BJ (cell line): ENCODE results near the gene C16orf89. TPM values are rescaled to one million over a fixed set of nuclear protein-coding genes. Genes with fewer than 3 reads are reported as not detected.
"Not testable (repeated sequence)": the region's sequence is repeated elsewhere in the genome, so short reads cannot be mapped to it uniquely, and the experiment has no call there.

Experiments
- CTCF ChIA-PET: fragments of 350-600 bp; formaldehyde crosslinking; extraction: SDS; loops from one replicate; lab custom pipeline; 2021; ENCODE audit warnings: antibody characterized with exemption, inconsistent platforms; lab: Yijun Ruan, JAX
- POLR2A ChIA-PET: fragments of 300-600 bp; sonication (Branson Sonifier 250); formaldehyde crosslinking; extraction: SDS; loops from one replicate; lab custom pipeline; 2021; ENCODE audit warnings: antibody characterized with exemption; lab: Charles Lee
- DNase-seq: peaks from one replicate; pipeline ENCODE4 v3.0.0-alpha.2; 2011; ENCODE audit warnings: low read depth
- H3K27me3 ChIP-seq: 2 replicates; pipeline ENCODE4 v1.6.0; 2011; ENCODE audit warnings: low read length; ENCODE audit not compliant: control insufficient read depth, insufficient read depth
- H3K36me3 ChIP-seq: 2 replicates; pipeline ENCODE4 v1.5.1; 2011; ENCODE audit warnings: low read length; ENCODE audit not compliant: control insufficient read depth, insufficient read depth
- H3K4me3 ChIP-seq: 2 replicates; pipeline ENCODE4 v1.5.1; 2011; ENCODE audit warnings: low read depth, mild to moderate bottlenecking, control low read depth, low read length
- polyA plus RNA-seq: library from polyadenylated mRNA; depleted of rRNA; stranded (reverse); fragments of >200 nt; gene quantifications from 2 replicates; pipeline ENCODE4 v1.2.3, GENCODE V29; 2011

C16orf89 gene
- polyA plus RNA-seq, 1 experiment, result not detected

DNA sequence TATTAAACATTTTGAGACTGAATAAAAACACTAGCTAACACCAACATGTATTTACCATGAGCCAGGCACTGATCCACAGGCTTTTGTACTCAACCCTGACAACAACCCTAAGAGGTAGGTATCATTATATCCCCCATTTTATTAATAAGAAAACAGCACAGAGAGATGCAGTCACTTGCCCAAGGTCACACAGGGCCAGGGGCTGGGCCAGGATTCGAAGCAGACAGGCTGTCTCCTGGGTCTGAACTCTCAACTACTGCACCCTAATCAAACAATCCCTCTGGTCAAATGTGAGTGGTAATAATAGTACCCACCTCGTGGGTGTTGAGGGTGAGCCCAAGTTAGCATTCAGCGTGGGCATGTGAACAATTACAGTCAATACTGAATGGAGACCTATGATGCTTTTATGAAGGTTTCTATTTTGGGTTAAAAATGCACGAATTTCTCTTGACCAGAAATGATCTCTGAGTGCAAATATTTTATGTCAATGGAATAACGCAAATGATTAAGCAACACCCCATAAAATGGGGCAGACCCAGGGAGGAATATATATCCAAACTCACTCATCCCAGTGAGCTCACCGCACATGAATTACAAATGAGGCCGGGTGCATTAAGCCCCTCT, 30.8 kb upstream of the C16orf89 start:
- H3K27me3 ChIP-seq, H3K36me3 ChIP-seq, POLR2A ChIA-PET, CTCF ChIA-PET, DNase-seq: not testable (repeated sequence)
- peak overlapping the region; percentile 74 for H3K4me3 ChIP-seq

DNA sequence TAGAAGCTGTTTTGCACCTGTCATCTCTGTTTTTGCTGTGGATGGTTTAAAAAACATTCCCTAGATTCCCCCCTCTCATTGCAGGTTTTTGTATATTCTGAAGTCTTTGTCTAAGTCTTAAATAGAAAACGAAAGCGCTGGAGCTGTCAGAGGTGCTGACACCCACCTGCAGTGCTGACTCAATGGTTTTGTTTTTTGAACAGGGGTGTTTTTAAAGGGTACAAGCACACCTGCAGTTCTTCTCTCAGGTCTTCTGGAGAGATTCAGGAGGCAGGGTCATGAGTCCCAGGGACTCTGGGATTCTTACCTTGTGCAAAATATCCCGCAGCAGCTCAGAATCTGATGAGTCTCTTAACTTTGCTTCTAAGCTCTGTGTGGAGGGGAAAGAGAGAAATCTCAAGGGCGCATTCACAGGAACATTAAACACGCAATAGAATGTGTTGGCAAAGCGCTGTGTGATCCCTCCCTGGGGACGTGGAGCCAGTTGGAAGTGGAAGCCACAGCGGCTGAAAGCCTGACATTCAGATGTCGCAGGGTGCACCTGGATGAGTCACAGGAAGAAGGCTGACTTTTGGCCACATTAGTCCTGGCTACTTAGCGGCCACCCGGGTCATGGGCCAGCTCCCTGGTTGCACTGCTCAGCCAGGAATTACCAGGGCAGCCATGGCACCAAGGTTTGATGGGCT, 29.5 kb upstream of the C16orf89 start:
- CTCF ChIA-PET, POLR2A ChIA-PET: not testable (repeated sequence)

DNA sequence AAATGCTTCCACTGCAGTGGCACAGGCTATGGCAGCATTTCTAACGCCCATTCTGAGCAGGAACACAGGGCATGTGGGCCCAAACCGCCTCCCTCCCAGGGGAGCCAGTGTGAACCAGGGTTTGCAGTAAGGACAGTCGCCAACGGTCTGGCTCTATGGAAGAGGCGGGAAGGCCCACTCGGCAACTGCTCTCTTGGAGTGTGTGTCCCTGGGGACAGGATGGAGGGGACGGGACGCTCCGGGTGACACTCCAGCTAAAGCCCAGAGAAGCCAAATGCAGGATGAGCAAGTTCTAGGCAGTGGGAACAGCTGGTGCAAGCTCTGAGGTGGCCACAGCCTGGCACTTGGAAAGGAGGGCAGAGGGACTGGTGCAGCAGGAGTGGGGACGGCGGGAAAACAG, 28.0 kb upstream of the C16orf89 start:
- H3K36me3 ChIP-seq, H3K27me3 ChIP-seq, POLR2A ChIA-PET, DNase-seq, H3K4me3 ChIP-seq: not testable (repeated sequence)
- CTCF ChIA-PET, result interaction anchor here (2.2 kb wide), 1 partner anchor 37 kb away, joined by 6 read pairs; no protein-coding TSS in a partner anchor

More for the DNA sequence above, 29.5 kb upstream of the C16orf89 start:
- DNase-seq, H3K4me3 ChIP-seq, H3K27me3 ChIP-seq, H3K36me3 ChIP-seq: not testable (repeated sequence)

GRCh38 chr16:5093081-5093480, 27.3 kb upstream of the C16orf89 start:
- H3K36me3 ChIP-seq, H3K27me3 ChIP-seq, POLR2A ChIA-PET, H3K4me3 ChIP-seq, DNase-seq: not testable (repeated sequence)
- CTCF ChIA-PET, result interaction anchor here (0.9 to 2.2 kb wide), 3 partner anchors 20 to 87 kb away, joined by 3 to 12 read pairs (median 6); no protein-coding TSS in a partner anchor

DNA sequence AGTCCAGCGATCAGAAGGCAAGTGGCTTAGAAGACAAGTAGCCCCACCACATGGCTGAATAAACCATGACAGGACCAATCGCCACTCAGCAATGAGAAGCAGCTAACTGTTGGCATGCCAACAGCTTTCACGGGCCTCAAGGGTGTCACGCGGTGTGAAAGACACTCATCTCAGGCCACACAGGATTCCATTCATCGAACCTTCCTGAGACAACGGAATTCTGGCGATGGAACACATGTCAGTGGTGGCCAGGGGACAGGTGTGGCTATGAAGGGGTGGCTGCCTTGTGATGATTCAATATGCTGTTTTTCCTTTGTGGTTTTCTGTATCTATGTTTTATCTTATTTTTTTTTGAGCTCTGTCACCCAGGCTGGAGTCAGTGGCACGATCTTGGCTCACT, 24.8 kb upstream of the C16orf89 start:
- CTCF ChIA-PET, POLR2A ChIA-PET, H3K36me3 ChIP-seq, DNase-seq, H3K4me3 ChIP-seq, H3K27me3 ChIP-seq: not testable (repeated sequence)

GRCh38 chr16:5089911-5090555, 24.3 kb upstream of the C16orf89 start:
- CTCF ChIA-PET, POLR2A ChIA-PET, DNase-seq, H3K27me3 ChIP-seq, H3K36me3 ChIP-seq, H3K4me3 ChIP-seq: not testable (repeated sequence)

DNA sequence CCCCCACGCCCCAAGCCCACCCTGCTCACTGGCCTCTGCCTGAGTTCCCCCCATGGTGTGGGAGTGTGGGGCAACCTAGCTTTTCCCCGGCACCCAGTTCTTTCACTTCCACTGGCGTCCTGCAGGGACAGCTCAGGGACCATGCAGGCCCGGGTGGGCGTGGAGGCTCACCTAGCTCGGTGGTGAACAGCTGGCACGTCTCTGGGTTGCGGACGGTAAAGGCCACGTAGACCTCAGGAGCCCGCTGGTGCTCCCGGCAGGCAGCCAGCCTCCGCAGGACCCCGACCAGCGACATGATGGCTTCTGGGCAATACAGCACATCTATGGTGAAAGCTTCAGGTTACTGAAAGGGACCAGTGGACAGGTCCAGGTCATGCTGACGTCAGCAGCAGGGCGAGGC, 23.2 kb upstream of the C16orf89 start:
- H3K4me3 ChIP-seq, DNase-seq, H3K27me3 ChIP-seq, POLR2A ChIA-PET, H3K36me3 ChIP-seq: not testable (repeated sequence)
- CTCF ChIA-PET, result interaction anchor here (1.2 kb wide), 1 partner anchor 197 kb away, joined by 3 read pairs; no protein-coding TSS in a partner anchor

DNA sequence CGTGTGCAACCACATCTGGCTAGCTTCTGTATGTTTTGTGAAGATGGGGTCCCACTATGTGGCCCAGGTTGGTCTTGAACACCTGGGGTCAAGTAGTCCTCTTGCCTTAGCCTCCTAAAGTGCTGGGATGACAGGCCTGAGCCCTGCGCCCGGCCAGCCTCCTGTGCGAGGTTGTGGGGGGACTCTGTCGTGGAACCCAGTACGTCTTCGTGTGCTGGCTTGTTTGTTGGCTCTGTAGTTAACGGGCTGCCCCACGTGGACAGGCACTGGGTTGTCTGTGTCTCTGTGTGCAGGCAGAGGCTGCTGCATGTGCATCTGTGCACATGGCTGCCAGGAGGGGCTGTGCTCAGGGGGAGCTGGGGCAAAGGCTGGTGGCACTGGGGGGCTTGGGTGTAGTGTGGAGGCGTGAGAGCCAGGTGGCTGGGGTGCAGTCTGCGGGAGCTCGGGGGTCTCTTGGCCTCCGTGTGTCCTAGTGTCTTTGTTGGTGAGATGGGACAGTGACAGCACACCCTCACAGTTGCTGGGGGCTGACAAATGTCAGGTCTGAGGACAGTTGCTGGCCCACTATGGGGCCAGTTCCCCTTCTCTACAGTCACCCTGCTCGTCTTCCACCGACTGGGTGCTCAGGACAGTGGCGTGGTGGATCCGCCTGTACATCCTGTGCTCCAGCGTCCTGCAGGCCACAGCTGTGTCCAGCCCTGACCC, 22.5 kb upstream of the C16orf89 start:
- H3K27me3 ChIP-seq, H3K4me3 ChIP-seq, POLR2A ChIA-PET, DNase-seq, H3K36me3 ChIP-seq: not testable (repeated sequence)
- CTCF ChIA-PET, result interaction anchor here (1.2 kb wide), 1 partner anchor 197 kb away, joined by 3 read pairs; no protein-coding TSS in a partner anchor

GRCh38 chr16:5085716-5086115, 20.0 kb upstream of the C16orf89 start:
- CTCF ChIA-PET, H3K36me3 ChIP-seq, POLR2A ChIA-PET, DNase-seq, H3K4me3 ChIP-seq, H3K27me3 ChIP-seq: not testable (repeated sequence)
